GM18519 (cell line): ENCODE results near the gene TYW1.
"Not testable (repeated sequence)": the region's sequence is repeated elsewhere in the genome, so short reads cannot be mapped to it uniquely, and the experiment has no call there.

Experiments used
- ATAC-seq: cut with Tn5 transposase; IDR thresholded peaks from one replicate; pipeline ENCODE4 v1.9.1; 2021; ENCODE audit warnings: mild to moderate bottlenecking, moderate library complexity; ENCODE audit not compliant: unreplicated experiment, low FRiP score

Gene TYW1

GRCh38 chr7:66996444-66997191 lies at the start of gene TYW1:
TSS of gene TYW1 (plus strand) at chr7:66996833. CDS start at chr7:66996979, 146 bp downstream.
- peak; percentile 76 for ATAC-seq

GRCh38 chr7:66948480-66949109 lies 48.0 kb upstream of the TYW1 start:
- no peak for ATAC-seq

GRCh38 chr7:66950311-66950710 lies 46.3 kb upstream of the TYW1 start:
- no peak for ATAC-seq

- ATAC-seq, result no peak
Measured at GRCh38 chr7:66950763-66951162, 45.9 kb upstream of the TYW1 start.

GRCh38 chr7:66952343-66953043 lies 44.1 kb upstream of the TYW1 start:
- no peak for ATAC-seq

GRCh38 chr7:66953044-66953427 lies 43.6 kb upstream of the TYW1 start:
- ATAC-seq, result no peak

GRCh38 chr7:66957595-66958290 lies 38.9 kb upstream of the TYW1 start:
- ATAC-seq, result no peak

DNA sequence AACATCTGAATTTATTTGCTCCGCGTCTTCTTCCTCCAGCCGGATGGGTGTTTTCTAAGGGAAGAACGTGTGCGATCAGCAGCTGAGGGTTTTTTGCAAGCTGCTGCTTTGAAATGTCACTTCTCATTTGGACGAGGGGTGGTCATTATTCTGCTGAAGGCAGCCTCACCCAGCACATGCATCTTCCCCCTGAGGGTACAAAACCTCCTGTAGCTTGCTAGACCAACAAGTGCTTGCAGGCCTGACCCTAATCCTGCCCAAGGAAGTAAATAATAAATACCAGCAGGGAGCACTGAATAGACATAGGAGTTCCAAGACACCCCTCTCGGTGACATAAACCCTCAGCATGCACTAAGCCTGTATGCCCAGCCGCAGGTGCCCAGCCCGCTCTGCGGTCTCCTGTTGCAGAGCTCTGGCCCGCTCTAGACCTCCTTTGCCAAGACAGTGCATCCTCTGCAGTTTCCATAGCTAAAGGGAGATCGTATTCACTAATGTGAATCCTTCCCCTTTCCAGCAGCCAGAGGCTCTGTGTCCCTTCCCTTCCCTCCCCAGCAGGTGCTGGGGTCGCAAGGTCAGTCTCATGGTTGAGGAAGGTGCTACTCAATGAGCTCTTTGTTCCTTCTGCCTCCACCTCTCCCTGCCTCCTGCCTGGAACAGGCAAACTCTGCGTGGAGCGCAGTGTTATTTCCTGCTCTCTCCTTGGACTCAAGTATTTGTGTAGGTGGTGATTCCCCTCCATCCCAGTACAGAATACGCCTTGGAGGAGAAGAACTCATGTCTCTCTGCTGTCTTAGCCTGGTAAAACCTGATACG lies 37.9 kb upstream of the TYW1 start:
- ATAC-seq, result no peak

- no peak for ATAC-seq
Measured at GRCh38 chr7:66960192-66960591, 36.4 kb upstream of the TYW1 start.

- no peak for ATAC-seq
Measured at GRCh38 chr7:66961096-66961495, 35.5 kb upstream of the TYW1 start.

DNA sequence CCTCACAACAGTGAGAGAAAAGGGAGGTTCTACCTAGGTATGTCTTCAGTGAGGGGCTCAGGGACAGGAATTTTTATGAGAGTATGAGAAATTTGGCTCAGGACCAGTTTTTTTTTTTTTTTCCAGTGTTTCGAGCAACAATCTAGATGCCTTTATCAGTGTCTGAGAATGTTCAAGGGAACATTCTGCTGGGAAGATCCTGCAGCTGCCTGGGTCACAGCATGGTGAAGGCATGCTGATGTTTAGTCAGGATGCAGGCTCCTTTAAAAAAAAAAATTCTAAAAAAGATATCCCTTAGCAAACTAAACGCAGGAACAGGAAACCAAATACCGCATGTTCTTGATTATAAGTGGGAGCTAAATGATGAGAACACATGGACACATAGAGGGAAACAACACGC lies 32.2 kb upstream of the TYW1 start:
- ATAC-seq, result no peak

DNA sequence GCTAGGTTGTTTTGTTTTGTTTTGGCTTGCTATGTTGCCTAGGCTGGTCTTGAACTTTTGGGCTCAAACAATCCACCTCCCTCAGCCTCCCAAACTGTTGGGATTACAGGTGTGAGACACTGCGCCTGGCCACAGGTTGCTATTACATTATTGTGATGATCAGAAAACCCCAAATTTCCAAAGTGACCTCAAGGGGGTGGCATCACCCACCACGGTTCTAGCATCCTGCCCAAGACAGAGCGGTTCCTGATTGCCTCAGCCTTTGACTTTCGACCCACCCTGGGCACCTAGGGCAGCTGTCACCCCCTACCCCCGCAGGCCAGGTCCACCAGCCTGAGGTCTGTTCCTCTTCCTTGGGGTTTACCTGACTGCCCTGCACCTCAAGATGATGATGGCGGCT lies 29.6 kb upstream of the TYW1 start:
- no peak for ATAC-seq

GRCh38 chr7:66969001-66969400 lies 27.6 kb upstream of the TYW1 start:
- ATAC-seq, result not testable (repeated sequence)

DNA sequence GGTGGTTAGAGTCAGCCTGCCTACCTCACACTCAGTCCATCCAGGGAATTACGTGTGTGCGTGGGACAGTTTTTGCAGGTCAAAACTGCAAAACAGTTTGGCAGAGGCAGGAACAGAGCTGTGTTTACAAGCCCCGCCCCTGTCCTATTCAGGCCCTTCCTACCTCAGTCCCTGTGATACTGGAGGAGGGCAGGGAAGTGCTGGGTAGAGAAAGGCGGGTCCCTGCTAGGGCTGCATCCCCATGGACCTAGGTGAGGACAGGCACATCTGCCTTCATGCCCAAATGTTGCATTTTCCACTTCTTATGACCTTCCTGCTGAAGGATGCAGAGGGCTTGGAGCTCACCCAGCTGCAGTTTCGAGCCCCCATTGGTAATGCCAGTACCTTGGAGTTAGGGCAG lies 26.3 kb upstream of the TYW1 start:
- no peak for ATAC-seq

GRCh38 chr7:66974986-66975590 lies 21.5 kb upstream of the TYW1 start:
- ATAC-seq, result no peak

GRCh38 chr7:66978312-66978711 lies 18.3 kb upstream of the TYW1 start:
- ATAC-seq, result not testable (repeated sequence)

DNA sequence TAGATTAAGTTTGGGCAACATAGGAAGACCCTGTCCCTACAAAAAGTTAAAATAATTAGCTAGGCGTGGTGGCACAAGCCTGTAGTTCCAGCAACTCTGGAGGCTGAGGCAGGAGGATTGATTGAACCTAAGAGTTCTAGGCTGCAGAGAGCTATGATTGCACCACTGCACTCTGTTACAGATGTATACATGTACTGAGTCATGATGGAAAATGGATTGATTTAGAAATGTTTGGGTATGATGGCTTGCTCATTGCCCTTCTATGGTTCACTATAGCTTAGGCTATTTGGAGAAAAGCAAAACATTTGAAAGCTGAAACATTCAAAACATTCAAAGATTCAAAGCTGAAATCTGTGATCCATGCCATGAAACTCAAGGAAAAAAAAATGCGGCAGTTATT lies 17.6 kb upstream of the TYW1 start:
- not testable (repeated sequence) for ATAC-seq

DNA sequence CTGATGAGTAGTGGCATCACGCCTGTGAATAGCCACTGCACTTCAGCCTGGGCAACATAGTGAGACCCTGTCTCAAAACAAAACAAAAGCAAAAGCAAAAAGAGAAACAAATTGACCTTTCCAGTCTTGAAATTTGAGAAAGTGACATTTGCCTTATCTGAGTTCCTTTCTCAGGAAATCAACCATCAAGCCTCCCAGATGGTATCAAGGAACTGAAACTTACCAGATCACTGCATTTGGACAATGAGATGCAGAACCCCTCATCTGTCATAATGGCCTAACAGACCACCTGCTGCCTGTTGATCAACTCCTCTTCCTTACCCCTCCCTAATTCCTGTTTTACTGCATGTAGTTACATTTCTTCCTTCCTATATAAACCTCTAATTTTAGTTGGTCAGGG lies 16.3 kb upstream of the TYW1 start:
- not testable (repeated sequence) for ATAC-seq

DNA sequence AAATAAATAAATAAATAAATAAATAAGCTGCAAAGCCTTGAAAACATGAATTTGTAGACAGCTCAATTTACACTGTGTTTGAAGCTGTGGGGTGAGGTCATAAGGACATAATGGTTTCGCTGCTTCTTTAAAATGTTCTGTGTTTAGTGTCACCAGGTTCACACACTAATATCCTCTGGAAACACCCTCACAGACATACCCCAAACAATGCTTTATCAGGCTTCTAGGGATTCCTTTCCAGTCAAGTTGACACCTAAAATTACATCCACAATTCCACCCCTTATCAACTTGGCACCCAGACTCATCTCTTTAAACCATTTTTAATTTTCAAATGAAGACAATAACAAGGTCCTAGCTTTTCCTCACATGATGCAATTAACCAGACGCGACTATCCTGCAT lies 7.1 kb upstream of the TYW1 start:
- ATAC-seq, result not testable (repeated sequence)

DNA sequence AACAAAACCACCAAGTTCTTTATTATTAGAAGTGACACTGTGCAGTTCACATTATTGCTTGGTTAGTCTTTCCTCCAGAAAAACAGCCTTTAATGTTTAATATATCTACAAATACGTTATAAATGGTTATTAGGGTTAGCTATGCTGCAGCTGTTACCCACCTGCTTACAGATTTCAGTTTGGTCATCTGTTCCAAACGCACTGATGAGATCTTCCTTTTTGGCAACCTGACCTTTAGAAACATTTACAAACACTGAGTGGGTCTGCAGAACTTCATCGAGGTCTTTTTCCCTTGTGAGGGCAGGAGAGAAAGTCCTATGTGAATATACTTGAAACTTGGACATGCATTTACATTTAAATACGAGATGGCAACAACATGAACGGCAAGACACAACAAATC lies 2.6 kb upstream of the TYW1 start:
- not testable (repeated sequence) for ATAC-seq
